ENCODE measurements around the gene PNPLA1.

- TF ChIP-seq CTCF (IDR thresholded peaks at IDR 0.05) = no peak
- no peak for TF ChIP-seq POLR2A (IDR thresholded peaks at IDR 0.05)
Measured at GRCh38 chr6:36317623-36318022, 47.8 kb downstream of the PNPLA1 start.

Data from body of pancreas (tissue), 4 donors.